K562 (cell line): ENCODE measurements around the gene PNRC2. TPM values are rescaled to one million over a fixed set of nuclear protein-coding genes. Genes with fewer than 3 reads are reported as not detected.

Experiments used
- ATAC-seq: fragments of 200-7000 bp; cut with Tn5 transposase; 3 replicates; pipeline ENCODE4 v1.9.1; 2020; ENCODE audit warnings: moderate library complexity
- BruUV-seq: library from RNA; stranded (reverse); fragments of 400-500 nt; replicated peaks from 2 replicates; lab custom pipeline; 2021; lab: Mats Ljungman, UMichigan
- CTCF ChIA-PET: fragments of 300-600 bp; formaldehyde crosslinking; extraction: SDS; loops from one replicate; lab custom pipeline; 2021; ENCODE audit warnings: low intra/inter-chr PET ratio; lab: Yijun Ruan, JAX
- POLR2A ChIA-PET: fragments of 300-600, 350-650 bp; sonication (Branson Sonifier 250); formaldehyde crosslinking; extraction: SDS; loops from one replicate; lab custom pipeline; 2021; ENCODE audit warnings: antibody characterized with exemption, inconsistent platforms; lab: Yijun Ruan, JAX
- DNase-seq, 4 experiments: peaks; one replicate each; pipeline versions ENCODE4 v3.0.0 to v3.0.0-alpha.2; 2011 to 2018; ENCODE audit warnings: low spot score in 3 of 4, mixed read lengths in 3 of 4; ENCODE audit errors: extremely low read depth in 1 of 4
- FAIRE-seq: peaks from 2 replicates; lab custom pipeline; 2011; peaks lifted over from hg19 to GRCh38; lab: Jason Lieb, UNC
- H2AFZ ChIP-seq: 2 replicates; pipeline ENCODE4 v1.6.0; 2011; ENCODE audit warnings: low read depth, low read length, control low read depth, inconsistent platforms
- H3K27ac ChIP-seq: fragments of 200-600 bp; 3 replicates; pipeline ENCODE4 v1.8.0; 2011; ENCODE audit warnings: low read depth, mild to moderate bottlenecking, control low read depth, inconsistent platforms, low read length, moderate library complexity, mixed read lengths; ENCODE audit errors: extremely low read depth
- H3K27me3 ChIP-seq, 2 experiments: fragments of 300-600 bp in 1 of 2; 2 replicates in 1 of 2; 3 replicates in 1 of 2; pipeline versions ENCODE4 v1.6.0 to v1.8.0; 2011; ENCODE audit warnings: inconsistent platforms in 2 of 2, low read length in 2 of 2, mild to moderate bottlenecking in 1 of 2, mixed read lengths in 1 of 2, moderate library complexity in 1 of 2; ENCODE audit not compliant: control insufficient read depth in 2 of 2, insufficient read depth in 2 of 2
- H3K36me3 ChIP-seq: fragments of 300-600 bp; 3 replicates; pipeline ENCODE4 v1.8.0; 2011; ENCODE audit warnings: mild to moderate bottlenecking, low read length, inconsistent platforms; ENCODE audit not compliant: control insufficient read depth, insufficient read depth
- H3K4me1 ChIP-seq, 2 experiments: fragments of 200-600 bp in 1 of 2; replicated peaks in 1 of 2; 2 replicates in 1 of 2; 3 replicates in 1 of 2; pipeline versions ENCODE4 v1.5.1 to v1.8.0; 2011; ENCODE audit warnings: inconsistent platforms in 2 of 2, low read length in 2 of 2, mild to moderate bottlenecking in 1 of 2, mixed read lengths in 1 of 2, moderate library complexity in 1 of 2; ENCODE audit not compliant: control insufficient read depth in 2 of 2, insufficient read depth in 2 of 2
- H3K4me2 ChIP-seq: 2 replicates; pipeline ENCODE4 v1.6.1; 2011; ENCODE audit warnings: low read length, control low read depth, inconsistent platforms, mixed read lengths; ENCODE audit not compliant: insufficient read depth
- H3K4me3 ChIP-seq: fragments of 200-600 bp; sonication (generic), shearing (Covaris generic); 2 replicates; pipeline ENCODE4 v1.5.1; 2016; ENCODE audit warnings: control low read depth, inconsistent platforms
- H3K79me2 ChIP-seq: fragments of 200-600 bp; 3 replicates; pipeline ENCODE4 v1.8.0; 2011; ENCODE audit warnings: low read length, inconsistent platforms; ENCODE audit not compliant: control insufficient read depth, insufficient read depth
- H3K9ac ChIP-seq, 2 experiments: 2 replicates each; pipeline versions ENCODE4 v1.6.0 to v1.6.1; 2011; ENCODE audit warnings: low read depth in 2 of 2, low read length in 2 of 2, control low read depth in 1 of 2, inconsistent platforms in 1 of 2, mild to moderate bottlenecking in 1 of 2, mixed read lengths in 1 of 2; ENCODE audit not compliant: insufficient read depth in 1 of 2
- H3K9me1 ChIP-seq: one replicate; pipeline ENCODE4 v1.6.0; 2011; ENCODE audit warnings: inconsistent platforms, mild to moderate bottlenecking, low read length, moderate library complexity; ENCODE audit not compliant: control insufficient read depth, insufficient read depth
- H3K9me3 ChIP-seq: replicated peaks from 2 replicates; pipeline ENCODE4 v1.5.1; 2011; ENCODE audit warnings: low read depth, low read length, inconsistent platforms; ENCODE audit not compliant: control insufficient read depth, insufficient read depth
- H4K20me1 ChIP-seq: replicated peaks from 2 replicates; pipeline ENCODE4 v1.6.1; 2011; ENCODE audit warnings: low read length, inconsistent platforms, mixed read lengths; ENCODE audit not compliant: control insufficient read depth, insufficient read depth
- ETV6 ChIP-seq, 3 experiments: fragments of 150-350 bp in 1 of 3; sonication (generic) in 1 of 3; formaldehyde crosslinking in 1 of 3; IDR thresholded peaks; 2 replicates each; pipeline versions ENCODE4 v1.6.1 to v1.8.0; 2014 to 2022; ENCODE audit warnings: borderline replicate concordance in 2 of 3, low read depth in 2 of 3, antibody characterized with exemption in 1 of 3, low read length in 1 of 3, mild to moderate bottlenecking in 1 of 3, missing genetic modification reagents in 1 of 3
- GMEB1 ChIP-seq: fragments of 250-450 bp; sonication (Bioruptor Pico); IDR thresholded peaks from 2 replicates; pipeline ENCODE4 v1.4.0; 2020; ENCODE audit warnings: mild to moderate bottlenecking
- NFRKB ChIP-seq: fragments of 450-650 bp; IDR thresholded peaks from 2 replicates; pipeline ENCODE4 v1.6.1; 2016; ENCODE audit warnings: low read depth
- POLR2G ChIP-seq: fragments of 200-400 bp; formaldehyde crosslinking; IDR thresholded peaks from 2 replicates; pipeline ENCODE4 v1.6.1; 2017; ENCODE audit warnings: low read depth, mild to moderate bottlenecking, antibody characterized with exemption, low read length, moderate library complexity
- RBM22 ChIP-seq: fragments of 200-400 bp; formaldehyde crosslinking; IDR thresholded peaks from 2 replicates; pipeline ENCODE4 v1.6.1; 2018; ENCODE audit warnings: low read length, low read depth; ENCODE audit not compliant: poor library complexity, severe bottlenecking
- ZNF316 ChIP-seq: fragments of 450-650 bp; IDR thresholded peaks from 2 replicates; pipeline ENCODE4 v1.6.1; 2016
- in situ Hi-C: fragments of 300-500 bp; cut with MboI; formaldehyde crosslinking; loops from 4 replicates; pipeline ENCODE4 v1.15.0; 2018; ENCODE audit warnings: inconsistent platforms, mixed read lengths
- intact Hi-C: fragments of 100-400 bp; cut with micrococcal nuclease; formaldehyde crosslinking; loops from 2 replicates; pipeline ENCODE4 v1.14.2; 2022
- polyA plus RNA-seq, 8 experiments: library from polyadenylated mRNA; depleted of rRNA in 4 of 8; stranded (reverse) in 5 of 8; unstranded in 3 of 8; fragments of >200 nt; fragmentation: Nextera tagmentation in 2 of 8; fragmentation: Illumina TruSeq in 1 of 8; extraction: Ambion mirVana in 2 of 8; extraction: Trizol in 1 of 8; gene quantifications; 2 replicates each; pipeline versions ENCODE4 v1.2.1 to v1.2.3, GENCODE V29; 2011 to 2014; ENCODE audit warnings: inconsistent platforms in 1 of 8, missing spikeins in 1 of 8
- total RNA-seq, 7 experiments: library from RNA; depleted of rRNA in 6 of 7; stranded (reverse); fragments of >200 nt in 6 of 7; fragmentation: Illumina TruSeq in 2 of 7; extraction: Trizol in 2 of 7; gene quantifications; 2 replicates each; pipeline versions ENCODE4 v1.2.1 to v1.2.3, GENCODE V29; 2011 to 2021; ENCODE audit warnings: low replicate concordance in 1 of 7
- TF ChIP-seq, protein P1 (sequence below): IDR thresholded peaks from 2 replicates; pipeline ENCODE4 v1.6.1; 2012; ENCODE audit warnings: low read depth, low read length, improper control_type of control experiment, borderline replicate concordance

The PNRC2 gene
- total and polyA plus RNA-seq, 9 of the 15 experiments (the other 6 are each of a cell fraction or from before 2014, with no cell fraction given), result 127 to 303 (median 203) TPM

GRCh38 chr1:23966973-23967493 is 7.4 kb downstream of the PNRC2 start:
- Histone ChIP-seq H3K4me2 (no peak overlapping the region), H3K9ac (no peak overlapping the region), H4K20me1 (0 out of 2 replicates have a peak, but pooled peaks cover 11% of the 10 kb centered on the region)
- POLR2A ChIA-PET, result interaction anchor here (0.6 to 3.6 kb wide), 6 partner anchors 7 to 52 kb away, joined by 3 to 28 read pairs (median 7); partner anchors contain the start of genes PNRC2 and SRSF10
- no TSS peak for BruUV-seq
- no peak for FAIRE-seq
- no peak for TF ChIP-seq GMEB1 (CRISPR knock-in tag)
- TF ChIP-seq, protein P1, sequence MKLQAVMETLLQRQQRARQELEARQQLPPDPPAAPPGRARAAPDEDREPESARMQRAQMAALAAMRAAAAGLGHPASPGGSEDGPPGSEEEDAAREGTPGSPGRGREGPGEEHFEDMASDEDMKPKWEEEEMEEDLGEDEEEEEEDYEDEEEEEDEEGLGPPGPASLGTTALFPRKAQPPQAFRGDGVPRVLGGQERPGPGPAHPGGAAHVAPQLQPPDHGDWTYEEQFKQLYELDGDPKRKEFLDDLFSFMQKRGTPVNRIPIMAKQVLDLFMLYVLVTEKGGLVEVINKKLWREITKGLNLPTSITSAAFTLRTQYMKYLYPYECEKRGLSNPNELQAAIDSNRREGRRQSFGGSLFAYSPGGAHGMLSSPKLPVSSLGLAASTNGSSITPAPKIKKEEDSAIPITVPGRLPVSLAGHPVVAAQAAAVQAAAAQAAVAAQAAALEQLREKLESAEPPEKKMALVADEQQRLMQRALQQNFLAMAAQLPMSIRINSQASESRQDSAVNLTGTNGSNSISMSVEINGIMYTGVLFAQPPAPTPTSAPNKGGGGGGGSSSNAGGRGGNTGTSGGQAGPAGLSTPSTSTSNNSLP, result no peak
- TF ChIP-seq ZNF316, result 0 out of 2 replicates have a peak, but pooled peaks have one; percentile 1
- TF ChIP-seq NFRKB, result no peak
- peak; percentile 29 for TF ChIP-seq RBM22
- TF ChIP-seq ETV6 (IDR thresholded peaks at IDR 0.05; ENCODE audit: borderline replicate concordance in 1 of 2, low read depth in 2 of 2, low read length in 1 of 2), result no peak
- TF ChIP-seq ETV6 (CRISPR knock-in tag; IDR thresholded peaks at IDR 0.05; ENCODE audit: borderline replicate concordance), result no peak
- TF ChIP-seq POLR2G, result peak; percentile 21; the same call in 1 of the 2 replicates
- TF ChIP-seq, all 486 proteins: peak for 3
- CTCF ChIA-PET, result no interaction called here
- Histone ChIP-seq H3K36me3 (peaks cover 92% of the 10 kb centered on the region), H3K27me3 (no peaks in the 10 kb centered on the region), H3K9me1 (no peaks in the 10 kb centered on the region), H3K27ac (no peak overlapping the region), H3K4me1 (peaks cover 0 to 8% of the 10 kb centered on the region in 2 experiments; a peak in 3 of 5 replicates), H3K9me3 (no peaks in the 10 kb centered on the region), H3K79me2 (peaks cover 52% of the 10 kb centered on the region), H3K4me3 (no peak overlapping the region), H2AFZ (no peak overlapping the region)
- no peak for ATAC-seq
- DNase-seq, result no peak
- intact Hi-C loops, result no loop called here
- in situ Hi-C loops, result no loop called here
